A549 (cell line): ENCODE data around the gene PDE4C. TPM values are rescaled to one million over a fixed set of nuclear protein-coding genes. Genes with fewer than 3 reads are reported as not detected.

Experiments used
- ATAC-seq, 2 experiments: fragments of 200-7000 bp in 1 of 2; fragments of >200 bp in 1 of 2; cut with Nextera tagmentation in 1 of 2; cut with Tn5 transposase in 1 of 2; 3 replicates each; pipeline versions ENCODE4 v1.8.0 to v1.9.1; 2018 to 2020; ENCODE audit warnings: mild to moderate bottlenecking in 1 of 2, moderate library complexity in 1 of 2
- CTCF ChIA-PET: fragments of 300-600 bp; sonication (Branson Sonifier 250); formaldehyde crosslinking; extraction: SDS; loops from one replicate; lab custom pipeline; 2021; ENCODE audit warnings: antibody characterized with exemption, inconsistent platforms; lab: Yijun Ruan, JAX
- POLR2A ChIA-PET: fragments of 350-600 bp; formaldehyde crosslinking; extraction: SDS; loops from one replicate; lab custom pipeline; 2021; ENCODE audit warnings: antibody characterized with exemption, inconsistent platforms; lab: Yijun Ruan, JAX
- DNase-seq, 2 experiments: peaks; one replicate each; pipeline versions ENCODE4 v3.0.0 to v3.0.0-alpha.2; 2011 to 2016; ENCODE audit warnings: low read depth in 1 of 2, low spot score in 1 of 2
- FAIRE-seq: peaks from 2 replicates; lab custom pipeline; 2011; peaks lifted over from hg19 to GRCh38; lab: Jason Lieb, UNC
- H3K27ac ChIP-seq, 2 experiments: fragments of >200 bp; sonication (Bioruptor Twin); formaldehyde crosslinking; 3 replicates each; pipeline ENCODE4 v1.5.1; 2016 to 2017
- H3K4me1 ChIP-seq: fragments of >200 bp; sonication (Bioruptor Twin); formaldehyde crosslinking; 3 replicates; pipeline ENCODE4 v1.6.1; 2016
- H3K4me2 ChIP-seq: fragments of >200 bp; sonication (Bioruptor Twin); formaldehyde crosslinking; 3 replicates; pipeline ENCODE4 v1.6.1; 2016
- H3K4me3 ChIP-seq: fragments of >200 bp; sonication (Bioruptor Twin); formaldehyde crosslinking; 3 replicates; pipeline ENCODE4 v1.5.1; 2016
- H3K9me3 ChIP-seq: fragments of >200 bp; sonication (Bioruptor Twin); formaldehyde crosslinking; 3 replicates; pipeline ENCODE4 v1.6.1; 2016
- CBX2 ChIP-seq: fragments of 200-600 bp; sonication (generic); IDR thresholded peaks from 2 replicates; pipeline ENCODE4 v1.6.1; 2016; ENCODE audit warnings: low read depth, mild to moderate bottlenecking, borderline replicate concordance
- CEBPB ChIP-seq, 2 experiments: fragments of >200 bp in 1 of 2; sonication (Bioruptor Twin) in 1 of 2; formaldehyde crosslinking in 1 of 2; IDR thresholded peaks; 2 replicates each; pipeline ENCODE4 v1.6.1; 2012 to 2016
- CTCF ChIP-seq: fragments of >200 bp; sonication (Bioruptor Twin); formaldehyde crosslinking; IDR thresholded peaks from 3 replicates; pipeline ENCODE4 v1.5.1; 2016
- ELK1 ChIP-seq: fragments of 150-350 bp; IDR thresholded peaks from 2 replicates; pipeline ENCODE4 v1.6.1; 2014; ENCODE audit warnings: low read depth, mild to moderate bottlenecking, low read length
- EP300 ChIP-seq, 2 experiments: fragments of >200 bp; sonication (Bioruptor Twin); formaldehyde crosslinking; IDR thresholded peaks; 2 replicates in 1 of 2; 3 replicates in 1 of 2; pipeline ENCODE4 v1.6.1; 2016 to 2017
- ESRRA ChIP-seq: fragments of 150-350 bp; IDR thresholded peaks from 2 replicates; pipeline ENCODE4 v1.6.1; 2014; ENCODE audit warnings: mild to moderate bottlenecking, low read length, borderline replicate concordance
- FOSL2 ChIP-seq, 2 experiments: fragments of 450-650 bp in 1 of 2; fragments of >200 bp in 1 of 2; sonication (Bioruptor Twin) in 1 of 2; formaldehyde crosslinking; IDR thresholded peaks; 2 replicates each; pipeline versions ENCODE4 v1.5.0 to v1.6.1; 2016 to 2020; ENCODE audit warnings: mild to moderate bottlenecking in 1 of 2, moderate library complexity in 1 of 2
- HEYL ChIP-seq: fragments of 250-450 bp; sonication (Bioruptor Pico); IDR thresholded peaks from 2 replicates; pipeline ENCODE4 v1.8.0; 2021; ENCODE audit warnings: mild to moderate bottlenecking, moderate library complexity
- HOXB13 ChIP-seq: fragments of 250-450 bp; sonication (Bioruptor Pico); IDR thresholded peaks from 2 replicates; pipeline ENCODE4 v1.5.0; 2020; ENCODE audit warnings: low read depth, mild to moderate bottlenecking, moderate library complexity
- HOXB5 ChIP-seq: fragments of 250-450 bp; sonication (Bioruptor Pico); IDR thresholded peaks from 2 replicates; pipeline ENCODE4 v1.5.0; 2020; ENCODE audit warnings: mild to moderate bottlenecking, moderate library complexity
- JUN ChIP-seq, 2 experiments: fragments of >200 bp; sonication (Bioruptor Twin); formaldehyde crosslinking; IDR thresholded peaks; 2 replicates in 1 of 2; 3 replicates in 1 of 2; pipeline ENCODE4 v1.6.1; 2016 to 2017
- JUNB ChIP-seq: fragments of >200 bp; sonication (Bioruptor Twin); formaldehyde crosslinking; IDR thresholded peaks from 2 replicates; pipeline ENCODE4 v1.6.1; 2016
- KDM5A ChIP-seq: fragments of 200-600 bp; sonication (generic); IDR thresholded peaks from 2 replicates; pipeline ENCODE4 v1.6.1; 2016; ENCODE audit warnings: antibody characterized with exemption, mild to moderate bottlenecking
- MAX ChIP-seq: IDR thresholded peaks from 2 replicates; pipeline ENCODE4 v1.6.1; 2012
- MAZ ChIP-seq: fragments of 150-350 bp; IDR thresholded peaks from 2 replicates; pipeline ENCODE4 v1.6.1; 2014; ENCODE audit warnings: antibody characterized with exemption, low read depth, low read length, borderline replicate concordance
- RAD21 ChIP-seq, 2 experiments: fragments of >200 bp in 1 of 2; sonication (Bioruptor Twin) in 1 of 2; formaldehyde crosslinking in 1 of 2; IDR thresholded peaks in 1 of 2; conservative IDR thresholded peaks in 1 of 2; 2 replicates in 1 of 2; 3 replicates in 1 of 2; pipeline ENCODE4 v1.6.1; 2012 to 2018; ENCODE audit warnings: inconsistent platforms in 1 of 2
- RFX5 ChIP-seq: fragments of 450-650 bp; IDR thresholded peaks from 2 replicates; pipeline ENCODE4 v1.7.1; 2014; ENCODE audit warnings: antibody characterized with exemption, mild to moderate bottlenecking, moderate library complexity
- SMC3 ChIP-seq: fragments of >200 bp; sonication (Bioruptor Twin); formaldehyde crosslinking; IDR thresholded peaks from 3 replicates; pipeline ENCODE4 v1.6.1; 2018; ENCODE audit warnings: inconsistent platforms
- TFCP2L1 ChIP-seq: fragments of 250-450 bp; sonication (Bioruptor Pico); IDR thresholded peaks from 2 replicates; pipeline ENCODE4 v1.5.0; 2021; ENCODE audit warnings: mild to moderate bottlenecking
- ZC3H11A ChIP-seq: fragments of 450-650 bp; IDR thresholded peaks from 2 replicates; pipeline ENCODE4 v1.6.1; 2014; ENCODE audit warnings: antibody characterized with exemption, mild to moderate bottlenecking
- ZNF302 ChIP-seq: fragments of 250-450 bp; sonication (Bioruptor Pico); IDR thresholded peaks from 2 replicates; pipeline ENCODE4 v1.9.0; 2021; ENCODE audit warnings: inconsistent platforms, mild to moderate bottlenecking, moderate library complexity
- WGBS: methylation state at CpG from one replicate; pipeline ENCODE4 v1.1.6; 2017; ENCODE audit errors: missing lambda C conversion rate; 5-methylcytosine and 5-hydroxymethylcytosine counted together
- polyA plus RNA-seq, 4 experiments: library from polyadenylated mRNA; depleted of rRNA in 3 of 4; stranded (reverse); fragments of >200 nt; fragmentation: RNase III in 1 of 4; extraction: RNeasy Plus Mini Kit Qiagen cat#74134 plus additional on column Dnase treatment in 1 of 4; gene quantifications; 2 replicates in 3 of 4; 3 replicates in 1 of 4; pipeline ENCODE4 v1.2.3, GENCODE V29; 2011 to 2017
- TF ChIP-seq, protein P1 (sequence below): IDR thresholded peaks from 2 replicates; pipeline ENCODE4 v1.6.1; 2012
- TF ChIP-seq, protein P2 (sequence below): fragments of 450-650 bp; IDR thresholded peaks from 2 replicates; pipeline ENCODE4 v1.6.1; 2014; ENCODE audit warnings: antibody characterized with exemption
- TF ChIP-seq, protein P3 (sequence below): IDR thresholded peaks from 2 replicates; pipeline ENCODE4 v1.6.1; 2012; ENCODE audit warnings: low read depth, borderline replicate concordance
- TF ChIP-seq, protein P4 (sequence below): fragments of 250-450 bp; sonication (Bioruptor Pico); IDR thresholded peaks from 2 replicates; pipeline ENCODE4 v1.5.0; 2020; ENCODE audit warnings: low read depth, mild to moderate bottlenecking, moderate library complexity

The PDE4C gene
- polyA plus RNA-seq, 2 of the 4 experiments (the other 2 are of a cell fraction) = 0.25 to 0.65 TPM

DNA sequence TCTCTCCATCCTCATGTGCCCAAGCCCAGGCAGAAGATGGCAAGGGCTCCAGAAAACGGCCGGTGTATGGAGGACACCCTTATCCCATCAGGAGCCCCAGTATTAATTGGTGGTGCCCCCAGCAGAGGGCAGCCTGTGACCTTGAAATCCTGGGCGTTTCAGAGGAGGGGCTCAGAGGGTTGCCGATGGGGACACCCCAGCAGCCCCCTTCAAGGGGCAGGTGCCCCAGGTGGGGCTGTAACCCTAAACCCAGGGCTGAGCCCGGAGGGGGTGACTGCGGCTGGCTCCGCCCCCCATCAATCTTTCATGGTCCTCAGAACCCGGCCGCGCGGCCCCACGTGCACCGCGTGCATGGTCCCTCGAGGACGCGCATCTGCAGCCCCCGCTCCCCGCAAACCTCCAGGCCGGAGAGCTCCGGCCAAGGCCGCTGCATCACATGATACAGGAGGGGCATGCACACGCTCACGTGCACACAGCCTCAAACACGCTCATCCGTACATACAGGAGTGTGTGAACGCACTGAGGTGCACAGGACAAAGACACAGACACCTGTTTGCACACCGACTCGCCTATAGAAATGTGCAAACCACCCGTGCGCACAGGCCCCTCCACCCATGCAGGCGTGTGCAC is 23.3 kb downstream of the PDE4C start:
- CTCF ChIA-PET = interaction anchor here (1.3 to 8.9 kb wide), 4 partner anchors 10 to 71 kb away, joined by 5 to 86 read pairs (median 12); partner anchors contain the start of genes IQCN and MPV17L2
- FAIRE-seq (no peak), ATAC-seq (0 out of 6 replicates have a peak, but pooled peaks of 1 of the 2 experiments have one; percentile 3), DNase-seq (no peak)
- TF ChIP-seq ZNF302 (CRISPR knock-in tag) (no peak), MAX (peak; percentile 64; the same call in 1 of the 2 replicates), RAD21 (conservative IDR thresholded peaks at IDR 0.05 in 1 of 2, IDR thresholded peaks at IDR 0.05 in 1 of 2) (peak; percentile 40; a peak in 4 of 5 replicates), SMC3 (peak; percentile 37; the same call in 1 of the 3 replicates), HOXB13 (CRISPR knock-in tag) (no peak), ELK1 (no peak), JUNB (no peak), JUN (IDR thresholded peaks at IDR 0.05) (no peak), EP300 (IDR thresholded peaks at IDR 0.05) (no peak), CTCF (peak; percentile 27)
- TF ChIP-seq, protein P1, sequence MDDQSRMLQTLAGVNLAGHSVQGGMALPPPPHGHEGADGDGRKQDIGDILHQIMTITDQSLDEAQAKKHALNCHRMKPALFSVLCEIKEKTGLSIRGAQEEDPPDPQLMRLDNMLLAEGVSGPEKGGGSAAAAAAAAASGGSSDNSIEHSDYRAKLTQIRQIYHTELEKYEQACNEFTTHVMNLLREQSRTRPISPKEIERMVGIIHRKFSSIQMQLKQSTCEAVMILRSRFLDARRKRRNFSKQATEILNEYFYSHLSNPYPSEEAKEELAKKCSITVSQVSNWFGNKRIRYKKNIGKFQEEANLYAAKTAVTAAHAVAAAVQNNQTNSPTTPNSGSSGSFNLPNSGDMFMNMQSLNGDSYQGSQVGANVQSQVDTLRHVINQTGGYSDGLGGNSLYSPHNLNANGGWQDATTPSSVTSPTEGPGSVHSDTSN = no peak
- TF ChIP-seq, protein P2, sequence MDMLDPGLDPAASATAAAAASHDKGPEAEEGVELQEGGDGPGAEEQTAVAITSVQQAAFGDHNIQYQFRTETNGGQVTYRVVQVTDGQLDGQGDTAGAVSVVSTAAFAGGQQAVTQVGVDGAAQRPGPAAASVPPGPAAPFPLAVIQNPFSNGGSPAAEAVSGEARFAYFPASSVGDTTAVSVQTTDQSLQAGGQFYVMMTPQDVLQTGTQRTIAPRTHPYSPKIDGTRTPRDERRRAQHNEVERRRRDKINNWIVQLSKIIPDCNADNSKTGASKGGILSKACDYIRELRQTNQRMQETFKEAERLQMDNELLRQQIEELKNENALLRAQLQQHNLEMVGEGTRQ = peak; percentile 44
- TF ChIP-seq, protein P3, sequence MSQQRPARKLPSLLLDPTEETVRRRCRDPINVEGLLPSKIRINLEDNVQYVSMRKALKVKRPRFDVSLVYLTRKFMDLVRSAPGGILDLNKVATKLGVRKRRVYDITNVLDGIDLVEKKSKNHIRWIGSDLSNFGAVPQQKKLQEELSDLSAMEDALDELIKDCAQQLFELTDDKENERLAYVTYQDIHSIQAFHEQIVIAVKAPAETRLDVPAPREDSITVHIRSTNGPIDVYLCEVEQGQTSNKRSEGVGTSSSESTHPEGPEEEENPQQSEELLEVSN = peak; percentile 67; the same call in 1 of the 2 replicates
- peak overlapping the region; percentile 84 for H3K4me2 ChIP-seq
- H3K9me3 ChIP-seq = no peaks in the 10 kb centered on the region
- WGBS = 52% methylated on average over 17 of the region's 32 CpGs
- peak overlapping the region in 1 of 2 experiments; percentile 73; a peak in 2 of 6 replicates for H3K27ac ChIP-seq
- peaks cover 10% of the 10 kb centered on the region; the same call in 2 of the 3 replicates for H3K4me1 ChIP-seq
- POLR2A ChIA-PET = no interaction called here
- peak overlapping the region; percentile 57 for H3K4me3 ChIP-seq

DNA sequence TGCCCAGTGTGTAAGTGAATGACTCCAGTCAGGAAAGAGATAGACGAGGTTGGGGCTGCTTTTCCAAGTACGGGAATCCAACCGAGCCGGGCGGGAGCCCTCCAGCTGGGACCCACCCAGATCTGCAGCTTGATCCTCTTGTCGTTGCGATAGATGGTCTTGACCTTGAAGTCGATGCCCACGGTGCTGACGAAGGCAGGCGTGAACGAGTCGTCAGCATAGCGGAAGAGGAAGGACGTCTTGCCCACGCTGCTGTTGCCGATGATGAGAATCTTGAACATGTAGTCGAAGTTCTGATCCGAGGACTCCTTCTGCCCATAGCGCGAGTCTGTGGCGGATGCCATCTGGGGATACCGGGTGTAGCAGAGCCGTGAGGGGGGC is 23.9 kb downstream of the PDE4C start:
- no peak overlapping the region for H3K4me2 ChIP-seq
- DNase-seq = no peak

More for the DNA sequence above, 23.9 kb downstream of the PDE4C start:
- Histone ChIP-seq H3K9me3 (no peaks in the 10 kb centered on the region), H3K4me1 (peaks cover 10% of the 10 kb centered on the region; the same call in 2 of the 3 replicates), H3K4me3 (no peak overlapping the region), H3K27ac (no peak overlapping the region)
- WGBS = 94% methylated on average over 22 of the region's 24 CpGs
- TF ChIP-seq RAD21 (conservative IDR thresholded peaks at IDR 0.05 in 1 of 2, IDR thresholded peaks at IDR 0.05 in 1 of 2) = no peak
- no peak for TF ChIP-seq EP300 (IDR thresholded peaks at IDR 0.05)
- TF ChIP-seq HEYL (CRISPR knock-in tag) = no peak
- TF ChIP-seq RFX5 = no peak
- TF ChIP-seq CBX2 = no peak
- no peak for TF ChIP-seq TFCP2L1 (CRISPR knock-in tag)
- no peak for TF ChIP-seq CEBPB (IDR thresholded peaks at IDR 0.05)
- TF ChIP-seq, protein P2 = no peak
- TF ChIP-seq FOSL2 (IDR thresholded peaks at IDR 0.05) = no peak
- TF ChIP-seq FOSL2 (CRISPR knock-in tag; IDR thresholded peaks at IDR 0.05) = no peak
- no peak for TF ChIP-seq HOXB5 (CRISPR knock-in tag)
- no peak for TF ChIP-seq SMC3
- TF ChIP-seq, protein P4, sequence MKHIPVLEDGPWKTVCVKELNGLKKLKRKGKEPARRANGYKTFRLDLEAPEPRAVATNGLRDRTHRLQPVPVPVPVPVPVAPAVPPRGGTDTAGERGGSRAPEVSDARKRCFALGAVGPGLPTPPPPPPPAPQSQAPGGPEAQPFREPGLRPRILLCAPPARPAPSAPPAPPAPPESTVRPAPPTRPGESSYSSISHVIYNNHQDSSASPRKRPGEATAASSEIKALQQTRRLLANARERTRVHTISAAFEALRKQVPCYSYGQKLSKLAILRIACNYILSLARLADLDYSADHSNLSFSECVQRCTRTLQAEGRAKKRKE (CRISPR knock-in tag) = no peak
- no peak for TF ChIP-seq MAZ
- no peak for TF ChIP-seq ZC3H11A
- TF ChIP-seq JUNB = no peak
- TF ChIP-seq KDM5A = no peak
- TF ChIP-seq ESRRA = no peak
- ChIA-PET POLR2A (no interaction called here), CTCF (interaction anchor here (0.8 to 8.9 kb wide), 6 partner anchors 10 to 212 kb away, joined by 3 to 86 read pairs (median 6); partner anchors contain the start of genes IQCN and MPV17L2)
- ATAC-seq = no peak
- FAIRE-seq = no peak
